GM12878 (cell line): ENCODE data around the gene TPO.

Source experiments
- BRCA1 ChIP-seq: IDR thresholded peaks from 2 replicates; pipeline ENCODE4 v1.6.1; 2011; ENCODE audit warnings: low read depth, low read length, improper control_type of control experiment
- EGR1 ChIP-seq, 2 experiments: IDR thresholded peaks; 1 replicate in 1 of 2; 2 replicates in 1 of 2; pipeline ENCODE4 v1.6.1; 2011 to 2012; ENCODE audit warnings: low read depth in 2 of 2, low read length in 2 of 2, borderline replicate concordance in 1 of 2, mild to moderate bottlenecking in 1 of 2, moderate library complexity in 1 of 2
- FOS ChIP-seq: IDR thresholded peaks from 3 replicates; pipeline ENCODE4 v1.6.1; 2011; ENCODE audit warnings: borderline replicate concordance; ENCODE audit not compliant: insufficient read length; ENCODE audit errors: extremely low read depth
- FOXM1 ChIP-seq: IDR thresholded peaks from 2 replicates; pipeline ENCODE4 v1.6.1; 2012; ENCODE audit warnings: low read depth, mild to moderate bottlenecking, inconsistent platforms, low read length, moderate library complexity
- SUZ12 ChIP-seq: fragments of 200-600 bp; sonication (generic); IDR thresholded peaks from one replicate; pipeline ENCODE4 v1.6.1; 2018; ENCODE audit warnings: antibody characterized with exemption, mild to moderate bottlenecking; ENCODE audit not compliant: unreplicated experiment
- TAF1 ChIP-seq: IDR thresholded peaks from 2 replicates; pipeline ENCODE4 v1.6.1; 2011; ENCODE audit warnings: mild to moderate bottlenecking, low read depth, low read length, borderline replicate concordance
- TCF12 ChIP-seq: IDR thresholded peaks from 2 replicates; pipeline ENCODE4 v1.6.1; 2011; ENCODE audit warnings: low read depth, mild to moderate bottlenecking, low read length
- TF ChIP-seq, protein P1 (sequence below): IDR thresholded peaks from 2 replicates; pipeline ENCODE4 v1.6.1; 2012; ENCODE audit warnings: low read depth, low read length, improper control_type of control experiment
- TF ChIP-seq, protein P2 (sequence below), 3 experiments: IDR thresholded peaks in 2 of 3; conservative IDR thresholded peaks in 1 of 3; 2 replicates each; pipeline ENCODE4 v1.5.1; 2011; ENCODE audit warnings: low read depth in 3 of 3, low read length in 3 of 3, mild to moderate bottlenecking in 3 of 3, control low read depth in 2 of 3, moderate library complexity in 2 of 3, inconsistent platforms in 1 of 3, mixed read lengths in 1 of 3; ENCODE audit not compliant: control insufficient read depth in 2 of 3, insufficient read depth in 1 of 3; ENCODE audit errors: extremely low read depth in 1 of 3
- TF ChIP-seq, protein P3 (sequence below): fragments of 450-650 bp; formaldehyde crosslinking; IDR thresholded peaks from 2 replicates; pipeline ENCODE4 v1.4.0; 2022; ENCODE audit warnings: mild to moderate bottlenecking, moderate library complexity
- TF ChIP-seq, protein P4 (sequence below): fragments of 450-650 bp; IDR thresholded peaks from 2 replicates; pipeline ENCODE4 v1.6.1; 2016; ENCODE audit warnings: mild to moderate bottlenecking

DNA sequence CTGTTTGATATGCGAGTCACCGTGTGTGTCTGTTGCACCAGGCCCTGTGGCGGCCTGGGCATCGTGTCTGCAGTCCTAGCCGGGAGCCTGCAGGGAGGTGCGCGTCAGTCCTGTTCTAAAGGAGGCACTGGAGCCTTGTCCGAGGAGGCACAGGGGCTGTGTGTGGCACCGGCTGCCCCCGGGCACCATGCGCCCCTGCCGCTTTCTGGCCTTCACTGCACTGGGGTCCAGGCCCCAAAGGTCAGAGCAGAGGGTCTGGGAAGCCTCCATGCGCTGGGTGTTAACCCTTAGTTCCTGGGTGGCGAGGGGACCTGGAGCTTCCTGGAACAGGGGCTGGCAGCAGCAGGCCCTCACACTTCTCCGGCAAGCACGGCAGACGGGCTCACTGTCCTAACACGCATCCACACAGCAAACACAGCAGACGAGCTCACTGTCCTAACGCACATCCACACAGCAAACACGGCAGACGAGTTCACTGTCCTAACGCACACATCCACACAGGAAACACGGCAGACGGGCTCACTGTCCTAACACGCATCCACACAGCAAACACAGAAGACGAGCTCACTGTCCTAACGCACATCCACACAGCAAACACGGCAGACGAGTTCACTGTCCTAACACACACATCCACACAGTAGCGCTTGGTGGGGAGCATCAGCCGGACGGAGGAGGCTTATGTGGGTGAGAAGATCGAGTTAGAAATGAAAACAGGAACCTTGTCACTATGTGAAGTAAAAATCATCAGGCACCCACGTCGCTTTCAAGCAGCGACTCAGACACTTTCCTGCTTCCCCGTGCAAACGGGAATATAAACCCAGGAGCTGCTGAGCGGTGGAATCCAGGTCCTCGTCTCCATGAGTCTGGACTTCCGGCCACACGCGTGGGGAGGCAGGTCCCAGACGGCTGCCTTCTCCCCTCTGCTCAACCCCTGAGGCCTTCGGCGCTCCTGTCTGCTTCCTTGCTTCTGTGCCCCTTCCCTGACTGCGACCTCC, 65.3 kb downstream of the TPO start:
- TF ChIP-seq, protein P1, sequence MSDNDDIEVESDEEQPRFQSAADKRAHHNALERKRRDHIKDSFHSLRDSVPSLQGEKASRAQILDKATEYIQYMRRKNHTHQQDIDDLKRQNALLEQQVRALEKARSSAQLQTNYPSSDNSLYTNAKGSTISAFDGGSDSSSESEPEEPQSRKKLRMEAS = no peak
- no peak for TF ChIP-seq BRCA1
- no peak for TF ChIP-seq SUZ12
- no peak for TF ChIP-seq TCF12
- TF ChIP-seq, protein P2, sequence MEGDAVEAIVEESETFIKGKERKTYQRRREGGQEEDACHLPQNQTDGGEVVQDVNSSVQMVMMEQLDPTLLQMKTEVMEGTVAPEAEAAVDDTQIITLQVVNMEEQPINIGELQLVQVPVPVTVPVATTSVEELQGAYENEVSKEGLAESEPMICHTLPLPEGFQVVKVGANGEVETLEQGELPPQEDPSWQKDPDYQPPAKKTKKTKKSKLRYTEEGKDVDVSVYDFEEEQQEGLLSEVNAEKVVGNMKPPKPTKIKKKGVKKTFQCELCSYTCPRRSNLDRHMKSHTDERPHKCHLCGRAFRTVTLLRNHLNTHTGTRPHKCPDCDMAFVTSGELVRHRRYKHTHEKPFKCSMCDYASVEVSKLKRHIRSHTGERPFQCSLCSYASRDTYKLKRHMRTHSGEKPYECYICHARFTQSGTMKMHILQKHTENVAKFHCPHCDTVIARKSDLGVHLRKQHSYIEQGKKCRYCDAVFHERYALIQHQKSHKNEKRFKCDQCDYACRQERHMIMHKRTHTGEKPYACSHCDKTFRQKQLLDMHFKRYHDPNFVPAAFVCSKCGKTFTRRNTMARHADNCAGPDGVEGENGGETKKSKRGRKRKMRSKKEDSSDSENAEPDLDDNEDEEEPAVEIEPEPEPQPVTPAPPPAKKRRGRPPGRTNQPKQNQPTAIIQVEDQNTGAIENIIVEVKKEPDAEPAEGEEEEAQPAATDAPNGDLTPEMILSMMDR (IDR thresholded peaks at IDR 0.05 in 2 of 3, conservative IDR thresholded peaks at IDR 0.05 in 1 of 3; ENCODE audit: control insufficient read depth in 2 of 3, extremely low read depth in 1 of 3, insufficient read depth in 1 of 3, low read depth in 3 of 3, low read length in 3 of 3) = no peak
- TF ChIP-seq, protein P3, sequence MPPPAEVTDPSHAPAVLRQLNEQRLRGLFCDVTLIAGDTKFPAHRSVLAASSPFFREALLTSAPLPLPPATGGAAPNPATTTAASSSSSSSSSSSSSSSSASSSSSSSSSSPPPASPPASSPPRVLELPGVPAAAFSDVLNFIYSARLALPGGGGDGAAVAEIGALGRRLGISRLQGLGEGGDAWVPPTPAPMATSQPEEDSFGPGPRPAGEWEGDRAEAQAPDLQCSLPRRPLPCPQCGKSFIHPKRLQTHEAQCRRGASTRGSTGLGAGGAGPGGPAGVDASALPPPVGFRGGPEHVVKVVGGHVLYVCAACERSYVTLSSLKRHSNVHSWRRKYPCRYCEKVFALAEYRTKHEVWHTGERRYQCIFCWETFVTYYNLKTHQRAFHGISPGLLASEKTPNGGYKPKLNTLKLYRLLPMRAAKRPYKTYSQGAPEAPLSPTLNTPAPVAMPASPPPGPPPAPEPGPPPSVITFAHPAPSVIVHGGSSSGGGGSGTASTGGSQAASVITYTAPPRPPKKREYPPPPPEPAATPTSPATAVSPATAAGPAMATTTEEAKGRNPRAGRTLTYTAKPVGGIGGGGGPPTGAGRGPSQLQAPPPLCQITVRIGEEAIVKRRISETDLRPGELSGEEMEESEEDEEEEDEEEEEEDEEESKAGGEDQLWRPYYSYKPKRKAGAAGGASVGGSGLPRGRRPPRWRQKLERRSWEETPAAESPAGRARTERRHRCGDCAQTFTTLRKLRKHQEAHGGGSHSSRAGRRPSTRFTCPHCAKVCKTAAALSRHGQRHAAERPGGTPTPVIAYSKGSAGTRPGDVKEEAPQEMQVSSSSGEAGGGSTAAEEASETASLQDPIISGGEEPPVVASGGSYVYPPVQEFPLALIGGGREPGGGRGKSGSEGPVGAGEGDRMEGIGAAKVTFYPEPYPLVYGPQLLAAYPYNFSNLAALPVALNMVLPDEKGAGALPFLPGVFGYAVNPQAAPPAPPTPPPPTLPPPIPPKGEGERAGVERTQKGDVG (CRISPR knock-in tag) = no peak
- TF ChIP-seq FOXM1 = no peak
- TF ChIP-seq FOS = no peak
- TF ChIP-seq TAF1 = no peak
- TF ChIP-seq EGR1 (IDR thresholded peaks at IDR 0.05; ENCODE audit: borderline replicate concordance in 1 of 2, low read depth in 2 of 2, low read length in 2 of 2) = no peak
- TF ChIP-seq, protein P4, sequence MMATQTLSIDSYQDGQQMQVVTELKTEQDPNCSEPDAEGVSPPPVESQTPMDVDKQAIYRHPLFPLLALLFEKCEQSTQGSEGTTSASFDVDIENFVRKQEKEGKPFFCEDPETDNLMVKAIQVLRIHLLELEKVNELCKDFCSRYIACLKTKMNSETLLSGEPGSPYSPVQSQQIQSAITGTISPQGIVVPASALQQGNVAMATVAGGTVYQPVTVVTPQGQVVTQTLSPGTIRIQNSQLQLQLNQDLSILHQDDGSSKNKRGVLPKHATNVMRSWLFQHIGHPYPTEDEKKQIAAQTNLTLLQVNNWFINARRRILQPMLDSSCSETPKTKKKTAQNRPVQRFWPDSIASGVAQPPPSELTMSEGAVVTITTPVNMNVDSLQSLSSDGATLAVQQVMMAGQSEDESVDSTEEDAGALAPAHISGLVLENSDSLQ = no peak
